ENCODE data around the gene PCSK6.
"Not testable (repeated sequence)": the region's sequence is repeated elsewhere in the genome, so short reads cannot be mapped to it uniquely, and the experiment has no call there.

Gene PCSK6

DNA sequence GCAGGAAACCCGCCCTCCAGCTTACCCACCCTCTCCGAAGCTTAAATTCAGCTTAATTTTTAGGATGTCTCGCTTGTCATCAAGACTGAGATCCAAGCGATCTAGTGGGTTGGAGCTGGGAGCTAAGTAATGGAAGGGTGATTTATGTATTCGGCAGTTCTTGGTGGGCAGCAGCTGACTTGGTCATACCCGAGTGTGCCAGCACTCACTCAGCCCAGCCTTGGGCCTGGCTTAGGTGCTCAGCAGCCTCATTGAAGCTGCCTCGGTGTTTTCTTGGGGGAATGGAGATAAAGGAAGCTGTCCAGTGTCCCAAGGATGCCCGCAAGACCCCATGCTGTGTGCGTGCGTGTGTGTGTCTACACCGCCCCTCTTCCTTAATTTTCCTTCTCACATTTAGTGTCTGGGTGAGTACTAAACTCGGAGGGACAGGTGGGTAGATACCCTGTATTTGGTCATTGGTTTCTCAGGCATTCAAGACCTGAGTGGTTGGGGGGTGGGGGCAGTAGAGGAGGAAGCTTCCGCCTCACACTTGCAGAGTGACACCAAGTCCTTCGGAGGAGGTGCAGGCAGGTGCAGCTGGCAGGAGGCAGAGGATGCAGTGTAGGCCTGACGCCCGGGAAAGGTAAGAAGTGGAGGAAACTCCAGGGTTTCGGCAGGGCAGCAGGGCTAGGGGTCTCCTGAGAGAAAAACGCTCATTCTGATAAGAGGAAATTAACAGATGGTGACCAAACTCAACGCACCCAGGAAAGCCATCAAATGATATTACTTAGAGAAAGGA, 92.8 kb downstream of the PCSK6 start:
- DNase-seq, result no peak

DNA sequence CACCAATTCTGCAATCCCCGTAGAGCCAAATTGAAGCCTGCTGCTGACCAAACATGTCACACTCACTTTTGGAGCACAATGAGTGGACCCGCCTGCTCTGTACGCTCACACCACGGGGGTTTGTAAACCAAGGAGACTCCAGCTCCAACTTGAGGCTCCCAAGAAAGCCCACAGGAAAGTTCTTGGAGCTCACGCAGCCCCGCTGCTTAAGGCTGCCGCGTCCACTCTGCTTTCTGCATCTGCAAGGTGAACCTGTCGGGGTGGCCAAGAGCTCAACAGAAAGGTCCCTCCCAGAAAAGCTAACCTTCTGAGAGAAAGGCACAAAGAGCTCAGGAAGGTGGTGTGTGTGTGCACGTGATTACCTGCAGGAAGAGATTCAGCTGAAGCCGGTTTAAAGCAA, 94.9 kb downstream of the PCSK6 start:
- no peak for DNase-seq

DNA sequence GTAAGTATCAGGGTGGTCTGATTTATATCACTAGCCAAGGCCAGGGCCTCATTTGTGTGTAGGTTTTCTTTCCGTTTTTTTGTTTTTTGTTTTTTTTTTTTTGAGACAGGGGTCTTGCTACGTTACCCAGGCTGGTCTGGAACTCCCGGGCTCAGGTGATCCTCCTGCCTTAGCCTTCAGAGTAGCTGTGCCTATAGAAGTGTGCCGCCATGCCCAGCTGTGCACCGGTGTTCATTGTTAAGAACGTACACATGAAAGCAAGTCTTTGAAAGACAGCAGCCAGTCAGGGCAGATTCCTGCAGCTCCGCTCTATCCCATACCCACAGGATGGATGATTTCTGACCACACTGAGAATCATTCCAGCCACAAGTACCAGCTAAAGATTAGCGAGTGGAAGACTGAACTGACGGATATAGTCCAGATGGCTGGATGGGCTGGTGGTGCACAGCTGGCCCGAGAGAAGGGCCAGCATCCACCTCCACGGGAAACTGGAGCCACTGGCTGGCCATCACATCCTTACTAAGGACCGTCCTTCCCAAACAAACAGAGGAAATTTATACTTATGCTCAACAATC, 95.4 kb downstream of the PCSK6 start:
- DNase-seq, result no peak

DNA sequence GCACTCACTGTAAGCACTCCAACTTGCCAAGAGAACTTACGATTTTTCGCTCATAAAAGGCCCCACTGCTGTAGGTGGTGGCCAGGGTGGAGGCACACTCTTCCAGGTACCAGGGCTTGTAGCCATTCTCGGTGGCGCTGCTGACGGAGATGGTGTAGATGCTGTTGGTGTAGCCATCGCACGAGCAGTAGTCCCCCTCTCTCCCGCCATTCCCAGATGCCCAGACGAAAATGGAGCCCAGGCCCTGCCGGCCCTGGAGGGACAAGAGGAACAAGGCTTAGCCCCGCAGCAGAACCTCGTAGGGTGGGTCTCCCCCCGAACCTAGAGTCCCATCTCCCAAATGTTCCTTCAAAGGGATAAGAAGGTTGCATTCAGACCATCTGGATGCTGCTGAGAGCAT, 96.3 kb downstream of the PCSK6 start:
- DNase-seq, result no peak

DNA sequence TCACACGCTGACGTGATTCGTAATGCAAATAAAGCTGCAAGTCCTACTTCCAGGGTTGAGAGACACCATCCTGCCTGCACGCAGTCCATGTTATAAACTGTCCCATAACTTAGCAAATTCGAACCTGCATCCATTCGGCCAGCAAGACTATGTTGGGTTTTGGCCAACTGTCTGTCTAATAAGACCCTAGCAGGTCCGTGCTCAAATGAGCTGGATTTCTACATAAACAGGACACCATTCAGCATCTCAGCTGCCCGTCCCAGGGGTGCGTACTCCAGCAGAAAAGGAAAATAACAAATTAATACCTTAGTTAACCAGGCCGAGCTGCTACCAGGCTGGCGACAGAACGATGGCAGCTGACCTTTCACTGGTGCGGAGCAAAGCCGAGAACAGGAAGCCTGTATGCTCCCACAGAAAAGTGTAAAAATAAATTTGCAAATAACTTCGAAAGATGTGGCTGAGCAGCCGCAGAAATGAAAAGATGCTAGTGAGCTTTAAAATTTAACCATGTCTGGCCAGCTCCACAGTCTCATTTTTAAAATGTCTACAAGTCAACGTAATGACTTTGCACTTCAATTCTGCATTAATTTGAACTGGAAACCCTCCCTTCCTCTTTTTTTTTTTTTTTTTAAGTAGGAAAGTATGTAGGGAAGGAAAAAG, 97.4 kb downstream of the PCSK6 start:
- DNase-seq, result no peak

DNA sequence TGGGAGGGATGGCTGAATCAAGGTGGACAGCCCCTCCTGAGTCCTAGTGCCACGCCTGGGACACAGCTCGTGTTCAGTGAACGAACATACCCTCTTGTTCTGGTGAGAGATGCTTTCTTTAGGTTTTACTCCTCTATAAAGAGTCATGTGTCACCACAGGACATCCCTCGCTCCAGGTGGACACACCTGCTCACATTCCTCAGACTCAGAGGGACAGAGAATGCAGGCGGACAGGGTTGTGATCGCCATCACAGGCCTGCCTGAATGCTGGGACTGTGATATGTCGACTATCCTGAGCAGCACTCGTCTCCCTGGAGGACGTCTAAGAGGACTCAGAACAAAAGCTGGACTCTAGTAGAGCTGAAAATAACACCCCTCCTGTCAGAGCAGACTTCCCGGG, 98.1 kb downstream of the PCSK6 start:
- DNase-seq, result no peak

DNA sequence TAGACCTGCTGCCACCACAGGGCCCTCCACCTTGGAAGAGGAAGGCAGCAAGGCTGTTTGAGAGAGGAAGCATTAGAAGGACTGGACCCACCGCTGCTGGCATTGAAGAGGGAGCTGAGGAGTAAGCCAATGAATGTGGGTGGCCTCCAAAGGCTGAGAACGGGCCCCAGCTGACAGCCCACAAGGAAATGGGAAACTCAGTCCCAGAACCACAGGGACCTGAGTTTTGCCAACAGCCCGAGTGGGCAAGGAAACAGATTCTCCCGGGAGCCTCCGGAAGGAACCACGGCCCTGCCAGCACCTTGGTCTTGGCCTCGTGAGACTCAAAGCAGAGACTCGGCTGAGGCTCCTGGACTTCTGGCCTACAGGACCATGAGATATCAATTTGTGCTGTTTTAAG, 99.0 kb downstream of the PCSK6 start:
- no peak for DNase-seq

DNA sequence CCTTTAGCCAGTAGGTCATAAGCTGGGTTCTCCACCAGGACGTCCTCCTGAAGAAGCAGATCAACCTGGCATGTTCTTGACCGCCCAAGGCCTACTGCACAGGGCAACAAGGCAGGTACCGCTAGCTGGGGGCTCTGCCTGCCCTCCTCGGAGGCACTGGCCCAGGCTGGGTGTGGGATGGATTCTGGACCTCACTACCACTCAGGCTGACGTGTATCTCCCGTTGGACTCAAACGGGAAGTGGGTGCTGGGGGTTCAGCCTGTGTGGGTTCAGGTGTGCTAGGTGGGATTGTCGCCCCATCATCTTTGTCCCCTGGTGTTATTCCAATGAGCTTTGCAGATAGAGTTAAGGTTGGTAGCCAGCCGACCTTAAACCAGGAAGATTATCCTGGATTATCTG, 99.4 kb downstream of the PCSK6 start:
- no peak for DNase-seq

DNA sequence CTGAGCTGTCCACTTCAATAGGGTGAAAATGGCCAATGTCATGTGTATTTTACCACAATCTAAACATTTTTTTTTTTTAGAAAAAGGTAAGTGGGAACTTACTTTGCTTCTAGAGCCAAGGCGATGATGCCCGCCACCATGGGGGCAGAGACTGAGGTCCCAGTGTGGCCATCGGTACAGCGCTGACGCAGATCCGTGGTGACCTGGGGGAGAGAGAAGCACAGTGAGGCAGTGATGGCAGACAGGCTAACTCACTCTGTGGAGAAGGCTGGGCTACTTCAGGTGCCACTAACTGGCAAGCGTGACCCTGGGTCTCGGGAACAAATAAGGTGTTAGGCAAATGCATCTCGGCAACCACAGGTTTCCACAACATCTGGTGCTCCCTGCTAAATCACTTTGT, 100.1 kb downstream of the PCSK6 start:
- no peak for DNase-seq

DNA sequence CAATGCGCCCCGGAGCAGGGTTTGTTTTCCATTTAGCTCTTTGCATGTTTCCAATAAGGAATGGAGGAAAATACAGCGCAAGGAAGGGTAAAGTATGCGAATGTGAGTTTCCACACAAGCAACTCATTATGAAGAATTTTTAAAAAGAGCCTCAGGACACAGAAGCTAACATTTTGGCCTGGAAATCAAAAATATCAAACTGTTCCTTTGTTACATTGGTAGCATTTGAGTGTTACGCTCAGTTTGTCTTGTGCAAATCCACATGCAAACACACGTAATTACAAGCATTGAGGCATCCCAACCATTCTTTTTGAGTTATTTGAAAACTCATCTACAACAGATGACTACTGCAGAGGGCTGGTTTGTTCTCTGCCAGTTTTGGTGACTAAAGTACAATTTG, 101.5 kb downstream of the PCSK6 start:
- no peak for DNase-seq

DNA sequence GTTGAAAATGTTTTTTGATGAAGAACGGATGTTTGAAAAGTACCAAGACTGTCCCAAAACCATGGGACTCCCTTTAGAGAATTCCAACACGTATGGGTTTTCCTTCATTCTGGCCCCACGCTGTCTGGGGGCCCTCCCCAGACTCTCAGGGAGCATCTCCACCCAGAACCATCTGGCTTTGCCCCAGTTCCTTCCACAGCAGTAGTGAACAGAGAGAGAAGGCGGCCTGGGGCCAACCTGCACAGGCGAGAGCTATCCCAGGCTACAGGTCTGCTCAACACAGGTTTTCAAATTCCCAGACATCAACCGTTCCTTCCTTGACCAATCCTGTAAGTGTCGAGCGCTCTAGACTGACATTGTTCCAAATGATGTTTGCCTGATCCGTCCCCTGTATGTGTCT, 101.9 kb downstream of the PCSK6 start:
- DNase-seq, result no peak

DNA sequence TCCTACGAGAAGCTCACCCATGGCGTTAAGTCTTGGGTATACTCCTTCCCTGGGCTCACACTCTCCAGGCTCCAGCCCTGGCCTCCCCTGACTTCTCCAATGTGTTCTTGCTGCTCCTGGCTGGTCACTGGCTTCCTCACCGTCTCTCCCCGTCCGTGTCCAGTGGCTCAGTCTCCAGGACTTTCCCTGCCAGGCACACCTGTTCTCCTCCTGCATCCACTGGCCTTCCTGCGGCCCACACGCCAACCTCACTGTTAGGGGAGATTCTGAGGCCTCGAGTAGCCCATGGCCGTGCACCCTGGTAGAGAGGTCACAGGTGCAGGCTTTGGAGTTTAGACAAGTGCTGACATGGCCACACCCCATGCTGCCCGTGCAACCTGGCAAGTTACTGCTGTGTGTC, 102.5 kb downstream of the PCSK6 start:
- DNase-seq, result no peak

DNA sequence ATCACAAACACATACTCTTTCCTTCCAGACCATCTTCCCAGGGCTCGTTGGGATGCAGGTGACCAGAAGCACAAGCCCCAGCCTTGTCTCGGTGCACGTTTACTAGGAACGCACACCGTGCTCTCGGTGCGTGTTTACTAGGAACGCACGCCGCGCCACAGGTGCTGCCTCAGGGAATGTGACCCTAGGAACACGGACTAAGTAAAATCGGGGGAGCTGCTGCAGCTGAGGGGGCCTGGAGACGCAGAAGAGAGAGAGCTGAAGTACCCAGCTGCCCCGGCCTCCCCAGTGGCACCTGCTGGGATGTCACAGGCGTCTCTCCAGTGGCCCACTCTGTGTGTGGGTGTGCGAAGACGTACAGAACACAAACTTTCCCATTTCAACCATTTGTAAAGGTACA, 103.5 kb downstream of the PCSK6 start:
- no peak for DNase-seq

DNA sequence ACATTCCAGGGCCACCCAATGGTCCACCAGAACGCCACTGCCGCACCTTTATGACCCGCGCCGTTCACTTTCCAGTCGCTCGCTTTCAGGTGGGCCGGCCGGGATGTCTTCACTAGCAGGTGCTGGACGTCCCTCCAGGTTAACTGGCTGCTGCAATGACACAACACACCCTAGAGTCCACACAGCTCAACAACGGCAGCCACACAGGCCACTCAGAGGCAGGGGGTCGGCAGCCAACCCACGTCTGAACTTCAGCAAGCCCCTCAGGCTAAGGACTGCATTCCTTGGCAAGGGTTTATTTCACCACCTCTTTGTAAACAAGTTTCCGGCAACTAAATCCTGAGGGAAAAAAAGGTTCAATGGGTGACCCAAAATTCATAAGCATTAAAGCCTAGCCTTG, 105.2 kb downstream of the PCSK6 start:
- DNase-seq, result no peak

DNA sequence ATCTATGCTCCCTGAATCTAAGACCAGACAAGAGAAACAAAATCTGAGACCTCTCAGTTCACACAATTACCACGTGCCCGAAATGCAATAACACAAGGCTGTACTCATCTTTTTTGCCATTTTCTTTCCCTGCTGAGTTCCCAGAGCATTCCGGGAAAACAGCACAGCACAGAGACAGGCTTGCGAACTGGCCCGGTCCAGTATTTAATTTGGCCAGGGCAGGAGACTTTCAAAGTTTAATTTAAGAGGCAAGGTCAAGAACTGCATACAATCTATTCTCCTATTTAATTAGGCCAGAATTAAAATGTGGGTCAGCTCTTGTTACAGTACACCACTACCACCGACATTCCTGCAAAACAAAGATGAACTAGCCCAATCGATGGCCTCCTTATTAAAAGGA, 107.0 kb downstream of the PCSK6 start:
- DNase-seq, result no peak

DNA sequence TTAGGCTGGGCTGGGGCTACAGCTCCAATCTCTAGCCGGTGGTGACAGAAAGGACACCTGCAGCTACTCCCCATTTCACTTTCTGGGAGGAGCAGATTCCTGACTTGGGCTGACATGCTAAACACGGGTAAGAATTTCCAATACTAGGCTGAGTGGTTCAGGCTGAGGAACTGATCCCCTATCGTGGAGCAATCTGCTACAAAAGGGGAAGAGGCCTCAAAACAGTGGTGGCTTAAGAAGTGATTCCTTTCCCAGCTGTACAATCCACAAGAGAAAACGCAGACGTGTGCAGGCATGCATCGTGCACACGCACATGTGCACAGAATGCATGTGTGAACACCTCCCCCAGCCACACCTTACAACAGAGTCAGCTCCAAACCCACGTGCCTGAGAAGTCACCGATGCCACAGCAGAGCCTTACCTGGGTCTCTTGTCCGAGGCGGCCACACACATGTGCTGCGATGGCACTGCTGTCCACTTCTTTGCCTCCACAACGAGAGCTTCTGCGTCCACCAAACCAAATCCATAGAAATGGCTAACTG, 107.8 kb downstream of the PCSK6 start:
- no peak for DNase-seq

DNA sequence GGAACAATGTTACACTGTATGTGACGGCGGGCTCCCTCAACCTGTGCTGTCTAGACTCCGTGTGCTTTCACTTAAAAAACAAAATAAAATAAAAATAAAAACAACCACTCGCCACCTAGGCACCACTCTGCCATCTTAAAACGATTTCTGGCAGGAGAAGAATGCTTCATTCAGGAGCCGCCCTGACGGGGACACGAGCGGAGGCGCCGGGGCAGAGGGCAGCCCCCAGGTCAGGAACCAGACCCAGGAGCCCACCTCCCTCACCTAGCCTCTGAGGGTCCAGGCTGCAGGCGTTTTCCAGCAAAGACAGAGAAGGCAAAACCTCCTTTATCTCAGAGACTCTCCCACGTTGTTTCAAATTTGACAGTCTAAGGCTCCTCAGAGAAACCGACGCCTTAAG, 109.4 kb downstream of the PCSK6 start:
- DNase-seq, result no peak

DNA sequence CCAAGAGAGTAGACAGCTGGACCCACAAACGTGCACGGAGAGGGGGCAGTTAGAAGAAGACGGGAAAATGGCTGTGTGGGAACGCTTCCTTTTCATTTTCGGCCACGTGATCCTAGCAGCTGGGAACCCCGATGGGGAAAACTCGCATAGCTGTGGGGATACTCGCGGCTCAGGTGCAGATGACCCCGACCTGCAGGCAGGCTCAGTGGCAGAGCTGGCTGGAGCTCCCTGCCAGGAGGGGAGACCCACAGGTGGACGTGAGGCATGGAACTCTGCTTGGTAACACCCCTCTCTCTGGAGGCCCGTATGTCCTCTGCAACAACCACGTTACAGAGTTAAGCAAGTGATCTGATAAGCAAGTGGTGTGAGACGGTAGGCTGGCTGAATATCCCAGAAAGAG, 109.9 kb downstream of the PCSK6 start:
- DNase-seq, result no peak

DNA sequence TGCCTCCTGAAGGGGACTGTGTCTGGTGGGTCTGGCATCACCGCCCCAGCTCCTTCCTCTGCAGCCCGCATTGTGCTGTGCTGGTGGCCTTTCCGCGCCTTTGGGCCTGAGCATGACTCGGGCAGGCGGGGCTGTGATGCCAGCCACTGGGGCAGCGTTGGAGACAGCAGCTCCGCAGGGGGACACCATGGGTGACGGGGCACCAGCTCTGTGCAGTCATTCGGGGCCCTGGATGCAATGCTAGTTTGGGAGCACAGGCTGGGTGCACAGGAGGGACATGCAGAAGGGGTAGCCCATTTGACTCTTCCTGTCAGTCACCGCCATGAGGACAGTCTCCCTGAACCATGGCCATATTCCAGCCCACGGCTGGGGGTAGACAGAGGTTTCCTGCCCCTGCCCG, 110.6 kb downstream of the PCSK6 start:
- DNase-seq, result no peak

DNA sequence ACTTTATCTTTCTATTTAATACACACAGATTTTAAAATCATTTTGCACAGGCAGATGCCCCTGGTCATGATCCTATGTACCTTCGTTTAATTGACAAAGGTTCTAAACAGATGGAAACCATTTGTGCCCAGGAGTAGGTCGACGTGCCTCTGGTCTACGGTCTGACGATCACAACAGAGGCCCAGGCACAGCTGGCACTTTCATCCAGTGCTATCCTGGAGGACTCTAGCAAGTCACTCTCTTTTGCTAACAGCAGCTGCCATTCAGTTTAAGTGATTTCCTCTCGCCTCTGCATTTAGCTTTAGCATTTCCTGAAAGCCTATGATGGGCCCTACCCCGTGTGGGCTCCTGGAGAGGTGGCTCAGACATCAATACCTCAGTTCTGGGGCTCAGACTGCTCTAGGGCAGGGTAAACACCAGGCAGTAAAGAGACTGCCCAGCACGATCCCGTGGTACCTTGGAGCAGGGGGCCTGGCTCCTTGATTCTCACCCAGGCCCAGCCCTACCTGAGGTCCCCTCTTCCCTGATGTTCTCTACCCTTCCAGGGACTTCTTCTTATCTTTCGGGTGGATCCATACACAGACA, 111.2 kb downstream of the PCSK6 start:
- DNase-seq, result no peak

DNA sequence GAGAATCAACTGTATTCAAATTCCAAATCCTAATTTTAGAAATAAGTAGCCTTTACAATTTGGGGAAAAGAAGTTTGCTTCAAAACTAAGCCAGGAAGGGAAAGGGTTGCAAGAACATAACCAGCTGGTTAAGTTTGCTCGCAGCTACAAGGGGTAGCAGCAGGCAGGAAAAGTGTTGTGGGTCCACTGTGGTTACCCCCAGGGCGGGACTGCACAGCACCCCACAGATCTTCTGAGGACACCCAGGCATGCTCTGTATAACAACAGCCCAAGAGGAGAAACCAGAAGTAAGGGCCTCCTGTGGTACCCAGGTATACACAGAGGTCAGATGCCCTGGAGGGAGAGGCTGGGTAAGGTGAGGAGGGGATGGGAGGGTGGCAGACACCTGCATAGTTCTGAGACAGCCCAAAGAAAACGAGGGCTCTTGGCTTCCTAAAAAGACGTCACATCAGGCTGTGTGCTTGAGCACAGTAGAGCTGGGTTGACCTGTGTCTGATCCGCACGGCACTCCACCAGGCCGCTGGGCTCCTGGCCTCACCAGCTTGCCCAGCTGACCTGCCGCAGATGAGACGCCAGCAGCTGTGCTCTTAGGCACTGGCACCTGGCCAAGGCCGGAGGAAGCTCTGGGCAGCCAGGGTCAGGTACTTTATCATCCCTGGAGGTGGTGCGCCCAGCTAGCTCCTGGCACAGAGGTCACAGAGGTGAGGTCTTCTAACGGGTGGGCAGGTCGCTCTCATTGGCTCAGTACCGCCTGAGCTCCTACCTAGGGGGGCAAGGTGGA, 112.7 kb downstream of the PCSK6 start:
- DNase-seq, result no peak

DNA sequence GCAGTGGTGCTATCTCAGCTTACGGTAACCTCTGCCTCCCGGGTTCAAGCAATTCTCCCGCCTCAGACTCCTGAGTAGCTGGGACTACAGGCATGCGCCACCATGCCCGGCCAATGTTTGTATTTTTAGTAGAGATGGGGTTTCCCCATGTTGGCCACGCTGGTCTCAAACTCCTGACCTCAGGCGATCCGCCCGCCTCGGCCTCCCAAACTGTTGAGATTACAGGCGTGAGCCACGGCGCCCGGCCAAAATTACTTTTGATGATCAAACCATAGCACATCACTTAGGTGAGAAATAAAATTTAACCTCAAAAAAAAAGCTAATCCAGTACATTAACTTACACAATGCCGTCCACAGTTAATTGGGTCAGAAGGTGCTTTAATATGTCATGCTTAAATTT, 114.5 kb downstream of the PCSK6 start:
- DNase-seq, result not testable (repeated sequence)

DNA sequence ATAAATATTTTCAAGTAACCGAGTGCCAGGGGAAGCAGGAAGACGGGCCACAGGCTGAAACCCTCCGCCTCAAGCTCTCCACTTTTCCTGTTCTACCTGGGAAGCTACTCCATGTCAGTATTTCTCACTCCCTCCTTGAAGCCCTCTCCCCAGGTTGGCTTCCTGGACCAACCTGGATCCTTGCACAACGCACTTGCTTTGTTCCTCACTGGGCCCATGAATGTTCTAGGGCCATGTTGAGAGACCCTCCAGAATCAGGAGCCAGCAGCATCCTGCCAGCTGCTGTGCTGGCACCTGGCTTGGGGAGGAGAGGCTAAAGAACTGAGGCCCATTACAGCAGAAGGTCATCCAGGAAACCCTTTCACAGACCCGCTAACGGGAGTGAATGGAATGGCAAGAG, 115.2 kb downstream of the PCSK6 start:
- no peak for DNase-seq
